GM10847 (cell line): ENCODE measurements around the gene CCDC174.

Source experiments
- POLR2A ChIP-seq: IDR thresholded peaks from 2 replicates; pipeline ENCODE4 v1.6.1; 2011; ENCODE audit not compliant: insufficient read length; ENCODE audit errors: extremely low read depth

CCDC174 gene

DNA sequence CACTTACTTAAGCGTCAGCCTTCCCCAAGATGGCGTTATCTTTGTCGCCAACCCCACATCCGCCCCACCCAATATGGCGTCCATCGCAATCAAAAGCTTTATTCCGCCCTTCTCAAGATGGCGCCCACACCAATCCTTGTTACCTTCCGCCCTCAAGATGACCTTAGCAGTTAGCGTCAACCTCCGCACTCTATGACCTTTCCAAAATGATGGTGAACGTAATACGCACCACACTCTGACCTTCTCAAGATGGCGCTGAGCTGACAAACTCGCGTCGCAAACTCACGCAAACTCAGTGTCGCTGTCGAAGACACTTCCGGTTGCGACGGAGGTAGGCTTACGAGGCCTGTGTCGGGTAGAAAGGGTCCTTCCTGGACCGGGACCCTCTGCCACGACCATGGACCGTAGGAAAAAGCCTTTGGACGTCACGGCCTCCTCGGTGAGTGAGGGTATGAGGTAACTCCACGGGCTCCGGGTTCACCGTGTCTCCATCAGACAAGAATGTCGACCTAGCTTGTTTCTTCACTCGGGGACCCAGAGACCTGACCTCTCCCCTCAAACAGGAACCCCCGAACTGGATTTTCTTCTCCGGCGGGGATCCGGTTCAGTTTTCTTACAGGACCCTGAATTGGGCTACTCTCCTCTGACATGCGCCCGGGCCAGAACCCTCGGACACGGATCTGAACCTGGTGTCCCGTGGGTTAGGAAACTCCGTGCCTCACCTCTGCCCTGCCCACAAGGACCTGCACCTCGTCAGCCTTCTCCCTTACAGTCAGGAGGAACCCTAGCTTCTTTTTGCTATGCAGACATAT is at the start of gene CCDC174:
TSS of gene CCDC174 (plus strand) at position 323 of the 812 bp plus-strand sequence. CDS start at position 398, 75 bp downstream.
- TF ChIP-seq POLR2A = peak; percentile 92

DNA sequence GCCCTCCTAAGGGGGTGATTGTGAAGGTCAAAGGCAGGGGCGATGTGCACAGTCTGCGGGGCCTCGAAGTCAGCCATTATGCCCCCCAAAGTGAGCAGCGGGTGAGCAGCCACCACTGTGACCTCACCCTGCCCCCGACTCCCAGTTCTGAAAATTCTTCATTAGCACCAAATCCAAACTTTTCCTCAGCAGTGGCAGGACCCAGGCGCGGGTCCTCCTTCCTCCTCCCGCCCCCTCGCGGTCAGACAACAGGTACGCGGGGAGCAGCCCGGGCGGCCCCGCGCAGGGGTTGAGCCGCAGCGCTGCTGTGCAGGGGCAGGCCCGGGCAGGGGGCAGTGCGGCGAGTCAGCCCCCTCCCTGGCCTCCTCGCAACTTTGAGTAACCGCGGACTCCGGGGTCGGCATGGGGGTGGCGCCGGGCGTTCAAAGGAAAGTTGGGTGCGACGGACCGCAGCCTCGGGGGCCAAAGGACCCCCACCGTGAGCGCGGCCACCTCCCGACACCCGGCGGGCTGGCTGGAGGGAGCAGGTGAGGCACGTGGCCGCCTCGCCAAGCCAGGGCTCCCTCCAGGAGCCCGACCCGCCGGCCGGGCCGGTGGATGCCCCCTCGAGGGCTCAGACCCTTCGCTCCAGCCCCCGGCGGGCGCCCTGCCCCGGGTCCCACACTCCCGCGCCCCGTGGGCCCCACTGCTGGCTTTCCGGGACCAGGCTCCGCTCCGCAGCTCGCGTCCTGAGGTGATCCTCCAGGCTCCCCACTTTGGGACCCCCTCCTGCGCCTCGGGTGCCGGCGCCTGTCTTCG is 49.4 kb upstream of the CCDC174 start:
- no peak for TF ChIP-seq POLR2A

DNA sequence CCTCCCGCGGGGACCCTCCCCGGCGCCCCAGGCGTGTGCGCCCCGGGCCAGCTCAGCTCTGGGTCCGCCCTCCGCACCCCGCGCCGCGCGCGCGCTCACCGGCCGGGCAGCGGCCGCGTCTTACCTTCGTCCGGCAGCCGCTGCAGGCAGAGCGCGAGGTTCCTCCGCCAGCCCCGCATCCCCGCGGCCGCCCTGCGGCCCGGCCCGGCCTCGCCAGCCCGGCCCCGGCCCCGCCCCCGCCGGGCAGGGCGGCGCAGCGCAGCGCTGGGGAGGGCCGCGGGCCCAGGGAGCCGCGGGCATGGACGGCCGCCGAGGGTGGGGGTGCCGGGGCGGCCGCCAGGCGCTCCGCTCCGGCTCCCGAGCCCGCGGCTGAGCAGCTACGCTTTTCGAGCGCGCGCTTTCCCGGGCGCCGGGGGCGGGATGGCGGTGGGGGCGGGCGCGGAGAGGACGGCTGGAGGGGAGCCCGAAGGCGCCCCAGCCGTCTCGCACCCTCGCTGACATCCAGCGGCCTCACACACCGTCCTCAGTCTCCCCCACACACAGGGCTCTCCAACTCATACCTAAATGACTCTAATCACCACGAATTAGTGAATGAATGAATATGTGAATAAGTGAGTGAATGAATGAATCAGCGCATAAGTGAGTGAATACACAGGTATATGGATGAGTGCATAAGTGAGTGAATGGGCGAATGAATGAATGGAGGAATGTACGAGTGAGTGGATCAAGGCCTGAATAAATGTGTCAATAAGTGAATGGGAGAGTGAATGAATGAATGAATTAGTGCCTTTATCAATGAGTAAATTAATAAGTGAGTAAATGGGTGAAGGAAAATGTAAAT is 48.5 kb upstream of the CCDC174 start:
- no peak for TF ChIP-seq POLR2A

DNA sequence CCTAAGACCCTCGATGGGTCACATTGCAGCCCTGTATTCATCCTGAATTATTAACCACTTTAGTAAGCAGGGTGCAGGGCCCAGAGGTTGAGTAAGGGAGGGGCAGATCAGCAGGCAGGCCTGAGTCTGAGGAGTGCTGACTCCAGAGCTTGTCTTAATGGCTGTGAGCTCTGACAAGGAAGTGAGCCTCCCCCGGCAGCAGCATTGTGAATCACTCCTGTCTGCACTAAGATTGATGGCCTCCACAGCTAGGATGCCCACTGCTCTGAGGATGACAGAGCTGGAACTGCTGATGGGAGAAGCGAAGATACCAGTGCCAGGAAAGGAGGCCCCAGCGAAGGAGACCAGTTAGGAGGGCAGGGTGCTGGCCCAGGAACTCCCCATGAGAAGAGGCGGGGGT is 46.5 kb upstream of the CCDC174 start:
- no peak for TF ChIP-seq POLR2A

DNA sequence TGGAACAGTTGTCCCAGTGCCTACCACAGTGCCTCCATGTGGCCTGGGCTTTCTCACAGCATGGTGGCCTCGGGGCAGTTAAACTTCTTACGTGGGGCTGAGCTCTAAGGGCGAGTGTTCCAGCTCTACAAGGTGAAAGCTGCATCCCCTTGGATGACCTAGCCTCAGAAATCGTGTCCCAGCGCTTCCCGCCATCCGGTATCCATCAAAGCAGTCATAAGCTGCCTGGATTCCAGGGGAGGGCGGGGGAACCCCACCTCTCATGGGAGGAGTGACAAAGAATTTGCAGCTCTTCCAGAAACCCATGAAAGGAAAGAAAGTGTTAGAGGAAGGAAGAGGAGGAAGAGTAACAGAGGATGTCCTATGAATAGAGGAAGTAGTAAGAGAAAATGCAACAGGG is 45.8 kb upstream of the CCDC174 start:
- TF ChIP-seq POLR2A = no peak

DNA sequence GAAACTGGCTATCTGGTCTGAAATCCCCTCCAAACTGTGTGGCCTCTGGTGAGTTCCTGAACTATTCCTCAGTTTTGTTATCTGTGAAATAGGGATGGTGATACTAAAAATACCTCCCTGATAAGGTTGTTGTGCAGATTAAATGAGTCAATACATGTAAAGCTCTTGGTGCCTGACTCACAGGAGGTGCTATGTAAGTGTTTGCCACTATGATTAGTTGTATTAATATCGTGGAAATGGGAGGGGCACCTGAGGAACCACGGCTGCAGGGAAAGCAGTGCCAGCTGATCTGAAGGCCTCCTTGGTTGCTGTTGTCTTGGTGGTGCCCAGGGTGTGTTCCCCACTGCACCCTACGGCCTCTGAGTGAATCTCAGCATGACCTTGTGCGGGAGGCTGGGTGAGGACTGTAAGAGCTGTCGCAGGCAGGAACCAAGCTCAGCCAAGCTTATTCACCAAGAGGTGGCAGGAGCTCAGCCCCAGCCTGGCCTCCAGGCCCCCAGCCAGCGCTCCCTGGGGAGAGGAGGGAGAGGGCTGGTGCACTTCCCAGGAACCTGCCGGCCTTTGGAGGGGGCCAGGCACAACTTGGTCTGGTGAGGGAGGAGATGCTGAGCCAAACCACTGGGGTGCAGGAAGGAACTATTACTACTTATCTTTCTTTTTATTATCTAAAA is 44.8 kb upstream of the CCDC174 start:
- TF ChIP-seq POLR2A = no peak

DNA sequence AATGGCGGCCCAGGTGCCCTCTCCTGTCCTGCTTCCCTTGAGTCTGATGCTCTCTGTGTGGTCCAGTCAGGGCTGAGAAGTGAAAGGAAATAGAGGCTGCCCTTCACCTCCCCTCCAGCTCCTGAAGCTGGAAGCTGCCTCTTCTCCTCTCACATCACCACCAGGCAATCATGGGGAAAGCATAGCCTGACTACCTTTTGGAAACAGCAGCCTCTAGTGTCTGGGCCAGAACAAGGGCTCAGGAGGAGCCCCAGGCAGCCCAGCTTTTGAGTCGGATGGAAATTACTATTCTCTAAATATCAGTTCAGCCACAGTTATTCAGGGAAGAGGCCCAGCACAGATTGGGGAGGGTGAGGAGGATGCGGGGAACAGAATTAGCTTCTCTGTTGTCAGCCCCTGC is 43.3 kb upstream of the CCDC174 start:
- TF ChIP-seq POLR2A = no peak

DNA sequence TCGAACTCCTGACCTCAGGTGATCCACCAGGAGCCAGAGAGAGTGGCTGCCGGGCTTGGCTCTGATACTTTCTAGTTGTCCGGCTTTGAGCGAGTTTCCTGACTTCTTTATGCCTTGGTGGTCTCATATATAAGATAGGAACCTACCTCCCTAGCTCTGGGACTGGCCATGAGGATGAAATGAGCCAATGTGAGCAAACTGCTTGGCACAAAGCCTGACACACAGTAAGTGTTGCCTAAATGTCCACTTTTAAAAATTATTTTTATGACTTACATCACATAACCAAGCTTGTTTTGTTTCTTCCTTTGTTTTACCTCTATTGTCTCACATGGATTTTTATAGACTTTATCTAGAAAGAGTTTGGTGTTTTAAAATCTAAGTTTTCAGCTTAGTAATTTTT is 42.1 kb upstream of the CCDC174 start:
- TF ChIP-seq POLR2A = no peak

DNA sequence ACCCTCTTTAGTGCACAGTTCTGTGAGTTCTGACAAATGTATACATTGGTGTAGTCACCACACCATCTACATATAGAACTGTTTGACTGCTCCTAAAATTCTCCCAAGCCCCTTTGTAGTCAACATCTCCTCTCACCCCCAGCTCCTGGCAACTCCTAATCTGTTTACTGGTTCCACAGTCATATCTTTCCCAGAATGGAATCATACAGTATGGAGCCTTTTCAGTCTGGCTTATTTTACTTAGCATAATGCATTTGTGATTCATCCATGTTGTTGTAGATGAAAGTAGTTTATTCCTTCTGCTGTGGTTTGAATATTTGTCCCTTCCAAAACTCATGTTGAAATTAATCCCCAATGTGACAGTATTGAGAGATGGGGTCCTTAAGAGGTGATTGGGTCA is 41.6 kb upstream of the CCDC174 start:
- TF ChIP-seq POLR2A = no peak

DNA sequence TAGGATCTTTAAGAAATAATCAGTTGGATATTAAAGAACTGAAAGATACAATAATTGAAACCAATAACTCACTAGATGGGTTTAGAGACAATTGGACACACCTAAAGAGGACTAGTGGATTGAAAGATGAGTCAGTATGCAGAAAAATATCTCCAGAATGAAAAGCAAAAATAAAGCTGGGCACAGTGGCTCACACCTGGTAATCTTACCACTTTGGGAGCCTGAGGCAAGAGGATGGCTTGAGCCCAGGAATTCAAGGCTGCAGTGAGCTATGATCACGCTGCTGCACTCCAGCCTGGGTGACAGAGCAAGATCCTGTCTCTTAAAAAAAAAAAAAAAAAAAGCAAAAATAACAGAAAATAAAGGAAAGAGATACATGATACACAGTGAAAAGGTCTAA is 37.4 kb upstream of the CCDC174 start:
- TF ChIP-seq POLR2A = no peak

DNA sequence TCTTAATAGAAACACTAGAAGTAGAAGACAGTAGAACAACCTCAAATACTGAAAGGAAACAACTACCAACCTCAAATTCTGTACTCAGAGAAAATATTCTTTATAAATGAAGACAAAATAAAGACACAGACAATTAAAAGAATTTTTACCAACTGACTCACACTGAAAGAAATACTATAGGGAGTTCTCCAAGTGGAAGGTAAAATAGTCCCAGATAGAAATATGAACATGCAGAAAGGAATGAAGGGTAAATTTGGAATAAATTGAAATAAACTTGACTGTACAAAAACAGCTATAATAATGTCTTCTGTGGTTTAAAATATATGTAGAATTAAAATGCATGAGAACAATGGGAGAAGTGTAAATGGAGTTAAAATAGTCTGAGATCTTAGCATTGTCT is 36.7 kb upstream of the CCDC174 start:
- no peak for TF ChIP-seq POLR2A

DNA sequence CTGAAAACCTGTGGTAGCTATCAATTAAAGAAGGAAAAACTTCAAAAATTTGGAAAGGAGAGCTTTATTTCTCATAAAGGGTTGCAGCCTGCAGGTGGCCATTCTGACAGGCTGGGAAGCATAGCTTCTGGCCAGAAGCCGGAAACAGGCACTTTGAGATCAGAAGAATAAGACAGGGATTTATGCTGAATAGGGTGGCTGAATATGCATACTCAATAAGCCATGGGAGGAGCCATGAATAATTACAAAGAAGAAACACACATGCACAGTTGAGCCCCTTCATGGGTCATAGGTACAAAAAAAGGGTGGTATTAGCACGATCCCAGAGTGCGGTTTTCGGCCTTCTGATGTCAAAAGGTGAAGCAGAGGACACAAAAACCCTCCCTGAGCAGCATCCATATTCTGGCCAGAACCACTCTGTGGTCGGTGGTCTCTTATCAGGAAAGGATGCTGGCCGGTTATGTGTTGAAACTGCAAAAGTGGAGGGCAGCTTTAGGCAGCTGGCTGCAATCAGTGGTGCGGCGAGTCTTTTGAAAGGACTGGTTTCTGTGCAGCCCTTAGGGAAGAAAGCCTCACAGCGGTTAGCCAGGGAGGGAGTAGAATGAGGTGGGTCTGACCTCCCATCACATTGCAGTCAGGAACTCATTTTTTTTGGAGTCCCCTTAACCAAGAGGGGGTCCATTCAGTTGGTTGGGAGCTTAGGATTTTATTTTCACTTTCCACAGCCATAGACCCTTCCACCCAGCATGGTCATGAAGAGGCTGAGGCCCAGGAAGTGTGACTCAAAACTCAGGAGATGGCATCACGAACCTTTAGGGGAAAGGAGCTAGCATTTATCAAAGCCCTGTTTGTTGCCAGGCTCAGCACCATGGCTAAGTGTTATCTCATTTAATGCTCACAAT is 34.7 kb upstream of the CCDC174 start:
- TF ChIP-seq POLR2A = no peak

DNA sequence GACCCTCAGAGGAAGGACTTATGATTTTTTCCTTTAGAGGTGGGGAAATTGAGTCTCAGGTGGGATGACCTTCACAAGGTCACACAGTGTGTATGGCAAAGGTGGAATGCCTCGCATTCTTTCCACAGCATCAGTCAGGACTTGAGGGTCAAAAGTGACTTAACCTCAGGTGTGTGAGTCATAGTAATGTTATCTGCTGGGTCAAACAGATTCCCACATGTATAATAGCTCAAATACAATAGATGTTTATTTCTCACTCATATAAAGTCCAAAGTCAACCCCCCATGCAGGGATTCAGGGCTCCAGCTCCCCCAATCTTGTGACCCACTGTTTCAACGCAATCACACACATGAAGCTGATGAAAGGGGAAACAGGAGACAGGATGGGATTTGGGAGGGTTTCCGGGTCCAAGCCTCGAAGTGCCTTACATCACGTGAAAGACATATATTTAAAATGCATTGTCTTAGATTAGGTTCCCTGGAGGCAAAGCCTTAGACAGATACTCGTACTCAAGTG is 34.0 kb upstream of the CCDC174 start:
- TF ChIP-seq POLR2A = no peak

DNA sequence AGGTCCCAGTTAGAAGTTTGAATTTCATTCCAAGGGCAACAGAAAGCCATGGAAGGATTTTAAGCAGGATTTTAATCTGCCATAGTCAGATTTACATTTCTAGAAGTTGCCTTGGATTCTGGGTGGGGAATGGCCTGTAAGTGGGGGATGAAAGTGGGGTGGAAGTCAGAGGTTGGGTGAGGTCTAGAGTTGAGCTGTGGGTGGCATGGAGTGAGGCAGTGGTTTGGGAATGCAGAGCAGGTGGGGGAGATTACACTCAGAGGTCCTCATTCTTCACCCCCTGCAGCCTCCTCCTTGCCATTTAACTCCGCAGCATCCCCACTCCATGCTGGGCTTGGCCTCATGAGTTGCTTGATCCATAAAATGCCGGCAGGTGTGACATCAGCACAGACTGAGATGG is 32.0 kb upstream of the CCDC174 start:
- TF ChIP-seq POLR2A = no peak
